ENCODE results near the gene SEL1L2. TPM values are rescaled to one million over a fixed set of nuclear protein-coding genes. Genes with fewer than 3 reads are reported as not detected.

Gene SEL1L2
- total RNA-seq (2022) (not detected in 2 replicates), Bru-seq, nascent RNA (percentile 4 among the genes with signal in this experiment), BruChase-seq, experiment 1, labeled RNA remaining after a 6-hour chase (percentile 1 among the genes with signal in this experiment), BruChase-seq, experiment 2, labeled RNA remaining after a 2-hour chase (percentile 0 among the genes with signal in this experiment)
- long read RNA-seq, partial matches to known transcripts, result 0 of 1 reads
- long read RNA-seq, other reads (novel, unspliced or antisense), result 1 of 1 reads

- BruUV-seq (replicated peaks), result no TSS peak
- Mint-ChIP-seq H3K27ac (ENCODE audit: unreplicated experiment) (no peak within 1 kb of the TSS), H3K9me3 (ENCODE audit: low read depth, unreplicated experiment) (peaks cover 4% of the 10 kb centered on the region), H3K4me1 (ENCODE audit: low read depth, unreplicated experiment) (no peaks in the 10 kb centered on the region), H3K4me3 (ENCODE audit: low read depth, unreplicated experiment) (no peak within 1 kb of the TSS), H3K27me3 (ENCODE audit: unreplicated experiment) (no peaks in the 10 kb centered on the region), H3K36me3 (ENCODE audit: insufficient read depth, unreplicated experiment) (peaks cover 13% of the 10 kb centered on the region)
- no peak for DNase-seq
- intact Hi-C loops (cut with micrococcal nuclease; ENCODE audit: unreplicated experiment), result no loop called here
- no peak for TF ChIP-seq CTCF (IDR thresholded peaks at IDR 0.05; ENCODE audit: unreplicated experiment)
- CTCF ChIA-PET, result no interaction called here
These were observed at the start of gene SEL1L2 for GRCh38 chr20:13990465-13990864. SEL1L2 (minus strand) TSS chr20:13990614; CDS start chr20:13990534, 80 bp downstream.

- Mint-ChIP-seq H3K36me3 (ENCODE audit: insufficient read depth, unreplicated experiment) (no peaks in the 10 kb centered on the region), H3K4me3 (ENCODE audit: low read depth, unreplicated experiment) (no peak overlapping the region), H3K4me1 (ENCODE audit: low read depth, unreplicated experiment) (no peaks in the 10 kb centered on the region), H3K27ac (ENCODE audit: unreplicated experiment) (no peak overlapping the region), H3K27me3 (ENCODE audit: unreplicated experiment) (no peaks in the 10 kb centered on the region), H3K9me3 (ENCODE audit: low read depth, unreplicated experiment) (no peaks in the 10 kb centered on the region)
- BruUV-seq (replicated peaks), result no TSS peak
- intact Hi-C loops (cut with micrococcal nuclease; ENCODE audit: unreplicated experiment), result loop anchor here (5.0 kb wide), 1 partner anchor 39 kb away; the partner anchor contains the start of gene MACROD2
- CTCF ChIA-PET, result no interaction called here
- TF ChIP-seq CTCF (IDR thresholded peaks at IDR 0.05; ENCODE audit: unreplicated experiment), result no peak
- DNase-seq, result no peak
These were observed 46.2 kb upstream of the SEL1L2 start for GRCh38 chr20:14036567-14036966.

- H3K27me3 Mint-ChIP-seq (ENCODE audit: unreplicated experiment), result no peaks in the 10 kb centered on the region
- no peaks in the 10 kb centered on the region for H3K4me1 Mint-ChIP-seq (ENCODE audit: low read depth, unreplicated experiment)
- CTCF ChIA-PET, result interaction anchor here (0.8 kb wide), 1 partner anchor 9 kb away, joined by 3 read pairs; no protein-coding TSS in a partner anchor
- no peaks in the 10 kb centered on the region for H3K36me3 Mint-ChIP-seq (ENCODE audit: insufficient read depth, unreplicated experiment)
- no peaks in the 10 kb centered on the region for H3K9me3 Mint-ChIP-seq (ENCODE audit: low read depth, unreplicated experiment)
- no peak overlapping the region for H3K4me3 Mint-ChIP-seq (ENCODE audit: low read depth, unreplicated experiment)
- DNase-seq, result no peak
- H3K27ac Mint-ChIP-seq (ENCODE audit: unreplicated experiment), result no peak overlapping the region
- no peak for TF ChIP-seq CTCF (IDR thresholded peaks at IDR 0.05; ENCODE audit: unreplicated experiment)
- intact Hi-C loops (cut with micrococcal nuclease; ENCODE audit: unreplicated experiment), result no loop called here
- no TSS peak for BruUV-seq (replicated peaks)
These were observed 42.9 kb upstream of the SEL1L2 start for GRCh38 chr20:14033310-14033709.

GRCh38 chr20:14030991-14031390 lies 40.6 kb upstream of the SEL1L2 start:
- Mint-ChIP-seq H3K9me3 (ENCODE audit: low read depth, unreplicated experiment) (no peaks in the 10 kb centered on the region), H3K4me1 (ENCODE audit: low read depth, unreplicated experiment) (no peaks in the 10 kb centered on the region), H3K4me3 (ENCODE audit: low read depth, unreplicated experiment) (no peak overlapping the region), H3K27me3 (ENCODE audit: unreplicated experiment) (no peaks in the 10 kb centered on the region), H3K36me3 (ENCODE audit: insufficient read depth, unreplicated experiment) (no peaks in the 10 kb centered on the region), H3K27ac (ENCODE audit: unreplicated experiment) (no peak overlapping the region)
- intact Hi-C loops (cut with micrococcal nuclease; ENCODE audit: unreplicated experiment), result no loop called here
- DNase-seq, result no peak
- BruUV-seq (replicated peaks), result no TSS peak
- TF ChIP-seq CTCF (IDR thresholded peaks at IDR 0.05; ENCODE audit: unreplicated experiment), result no peak
- CTCF ChIA-PET, result no interaction called here

Data from Calu3 (cell line).